Liver (tissue), 3 donors: ENCODE measurements around the gene ACSS1.

Experiments
- CTCF ChIP-seq: fragments of 150-350 bp; IDR thresholded peaks from 2 replicates; pipeline ENCODE4 v1.5.1; 2017; ENCODE audit warnings: improper control_type of control experiment, low read depth, low read length; ENCODE audit not compliant: missing input control
- RAD21 ChIP-seq, 2 donors: IDR thresholded peaks; 2 replicates each; pipeline ENCODE4 v1.6.1; 2016; ENCODE audit warnings: antibody characterized with exemption in 2 of 2, mild to moderate bottlenecking in 2 of 2
- SP1 ChIP-seq: IDR thresholded peaks from 2 replicates; pipeline ENCODE4 v1.6.1; 2018; ENCODE audit warnings: antibody characterized with exemption, mild to moderate bottlenecking
- TAF1 ChIP-seq: conservative IDR thresholded peaks from 2 replicates; pipeline ENCODE4 v1.6.1; 2016; ENCODE audit warnings: antibody characterized with exemption, mild to moderate bottlenecking
- YY1 ChIP-seq: IDR thresholded peaks from 2 replicates; pipeline ENCODE4 v1.6.1; 2016; ENCODE audit warnings: antibody characterized with exemption, mild to moderate bottlenecking
- TF ChIP-seq, protein P1 (sequence below): IDR thresholded peaks from 2 replicates; pipeline ENCODE4 v1.6.1; 2016; ENCODE audit warnings: antibody characterized with exemption
- donor health status: healthy.
- donor health status: healthy.

DNA sequence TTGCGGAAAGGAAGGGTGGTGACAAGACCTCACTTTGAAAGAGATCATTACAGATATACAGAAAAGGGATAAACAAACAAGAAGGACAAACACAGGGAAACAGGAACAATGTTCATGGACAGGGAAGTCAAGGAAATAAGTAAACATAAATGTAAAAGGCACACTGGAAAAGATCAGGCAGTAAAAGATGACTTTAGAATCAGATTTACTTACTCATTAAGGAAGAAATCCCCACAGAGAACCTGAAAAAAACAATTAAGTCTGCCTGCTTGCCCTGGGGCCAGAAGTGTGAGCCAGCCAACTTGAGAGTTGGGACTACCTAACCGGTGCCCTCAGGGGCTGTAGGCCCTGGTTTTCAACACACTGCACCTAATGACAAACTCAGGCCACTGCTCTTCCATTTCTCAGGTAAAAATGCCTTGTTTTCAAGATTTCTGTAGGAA, 67.1 kb downstream of the ACSS1 start:
- TF ChIP-seq, protein P1, sequence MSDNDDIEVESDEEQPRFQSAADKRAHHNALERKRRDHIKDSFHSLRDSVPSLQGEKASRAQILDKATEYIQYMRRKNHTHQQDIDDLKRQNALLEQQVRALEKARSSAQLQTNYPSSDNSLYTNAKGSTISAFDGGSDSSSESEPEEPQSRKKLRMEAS = peak; percentile 55
- no peak for TF ChIP-seq CTCF
- peak in 1 of 2 donors; percentile 12 for TF ChIP-seq RAD21 (IDR thresholded peaks at IDR 0.05)
- TF ChIP-seq SP1 = peak; percentile 24
- TF ChIP-seq YY1 = no peak
- TF ChIP-seq TAF1 = peak; percentile 17
